MCF 10A (cell line): ENCODE measurements around the gene EXT2. TPM values are rescaled to one million over a fixed set of nuclear protein-coding genes. Genes with fewer than 3 reads are reported as not detected.

ENCODE experiments used
- BruUV-seq: library from RNA; stranded (reverse); fragments of 400-500 nt; replicated peaks from 2 replicates; lab custom pipeline; 2021; lab: Mats Ljungman, UMichigan
- CTCF ChIA-PET: fragments of 300-600 bp; sonication (Branson Sonifier 250); formaldehyde crosslinking; extraction: SDS; loops from one replicate; lab custom pipeline; 2021; ENCODE audit warnings: antibody characterized with exemption, inconsistent platforms; lab: Yijun Ruan, JAX
- POLR2A ChIA-PET: fragments of 300-600, 350-650 bp; sonication (Branson Sonifier 250); formaldehyde crosslinking; extraction: SDS; loops from one replicate; lab custom pipeline; 2020; ENCODE audit warnings: antibody characterized with exemption, inconsistent platforms; lab: Yijun Ruan, JAX
- DNase-seq: peaks from one replicate; pipeline ENCODE4 v3.0.0-alpha.2; 2018; ENCODE audit not compliant: unreplicated experiment
- H3K27ac Mint-ChIP-seq: one replicate; pipeline ENCODE4 v1.8.0; 2022; ENCODE audit warnings: mild to moderate bottlenecking, low read depth, mixed read lengths; ENCODE audit not compliant: unreplicated experiment
- H3K27me3 Mint-ChIP-seq: one replicate; pipeline ENCODE4 v1.8.0; 2022; ENCODE audit warnings: mixed read lengths; ENCODE audit not compliant: insufficient read depth, unreplicated experiment
- H3K36me3 Mint-ChIP-seq: one replicate; pipeline ENCODE4 v1.8.0; 2022; ENCODE audit warnings: mild to moderate bottlenecking, moderate library complexity, mixed read lengths; ENCODE audit not compliant: insufficient read depth, unreplicated experiment
- H3K4me1 Mint-ChIP-seq: one replicate; pipeline ENCODE4 v1.8.0; 2022; ENCODE audit warnings: mixed read lengths; ENCODE audit not compliant: insufficient read depth, unreplicated experiment
- H3K4me3 Mint-ChIP-seq: one replicate; pipeline ENCODE4 v1.8.0; 2022; ENCODE audit warnings: mild to moderate bottlenecking, moderate library complexity, mixed read lengths; ENCODE audit not compliant: unreplicated experiment
- H3K9me3 Mint-ChIP-seq: one replicate; pipeline ENCODE4 v1.8.0; 2022; ENCODE audit warnings: mixed read lengths; ENCODE audit not compliant: unreplicated experiment
- intact Hi-C: fragments of 100-400 bp; cut with micrococcal nuclease; formaldehyde crosslinking; loops from 2 replicates; pipeline ENCODE4 v1.14.1; 2022
- total RNA-seq: library from RNA; stranded (reverse); gene quantifications from 2 replicates; pipeline ENCODE4 v1.2.3, GENCODE V29; 2022
- TF ChIP-seq, protein P1 (sequence below): fragments of 200-600 bp; IDR thresholded peaks from one replicate; pipeline ENCODE4 v1.8.0; 2022; ENCODE audit warnings: antibody characterized with exemption, mild to moderate bottlenecking; ENCODE audit not compliant: unreplicated experiment

Gene EXT2
- total RNA-seq, 1 experiment from 2014 or later: 73.1 TPM

DNA sequence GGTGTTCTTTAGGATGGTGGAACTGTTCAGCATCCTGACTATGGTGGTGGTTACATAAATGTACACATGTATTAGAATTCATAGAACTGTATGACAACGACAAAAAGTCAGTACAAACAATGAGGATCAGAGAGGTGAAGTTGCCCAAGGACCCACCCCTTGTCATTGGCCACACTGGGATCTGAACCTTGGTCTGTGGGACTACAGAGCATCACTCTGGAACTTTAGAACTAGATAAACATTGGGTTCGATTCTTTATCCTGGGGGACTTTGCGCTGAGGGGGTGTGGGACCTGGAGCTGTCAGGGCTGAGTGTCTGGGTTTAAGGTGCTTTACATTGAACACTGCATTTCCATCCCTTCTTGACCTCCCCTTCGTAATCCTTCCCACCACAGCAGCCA, 12.8 kb upstream of the EXT2 start:
- no peak for DNase-seq
- TF ChIP-seq, protein P1, sequence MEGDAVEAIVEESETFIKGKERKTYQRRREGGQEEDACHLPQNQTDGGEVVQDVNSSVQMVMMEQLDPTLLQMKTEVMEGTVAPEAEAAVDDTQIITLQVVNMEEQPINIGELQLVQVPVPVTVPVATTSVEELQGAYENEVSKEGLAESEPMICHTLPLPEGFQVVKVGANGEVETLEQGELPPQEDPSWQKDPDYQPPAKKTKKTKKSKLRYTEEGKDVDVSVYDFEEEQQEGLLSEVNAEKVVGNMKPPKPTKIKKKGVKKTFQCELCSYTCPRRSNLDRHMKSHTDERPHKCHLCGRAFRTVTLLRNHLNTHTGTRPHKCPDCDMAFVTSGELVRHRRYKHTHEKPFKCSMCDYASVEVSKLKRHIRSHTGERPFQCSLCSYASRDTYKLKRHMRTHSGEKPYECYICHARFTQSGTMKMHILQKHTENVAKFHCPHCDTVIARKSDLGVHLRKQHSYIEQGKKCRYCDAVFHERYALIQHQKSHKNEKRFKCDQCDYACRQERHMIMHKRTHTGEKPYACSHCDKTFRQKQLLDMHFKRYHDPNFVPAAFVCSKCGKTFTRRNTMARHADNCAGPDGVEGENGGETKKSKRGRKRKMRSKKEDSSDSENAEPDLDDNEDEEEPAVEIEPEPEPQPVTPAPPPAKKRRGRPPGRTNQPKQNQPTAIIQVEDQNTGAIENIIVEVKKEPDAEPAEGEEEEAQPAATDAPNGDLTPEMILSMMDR: no peak
- Mint-ChIP-seq H3K27ac (no peak overlapping the region), H3K27me3 (no peaks in the 10 kb centered on the region), H3K36me3 (no peaks in the 10 kb centered on the region), H3K4me1 (no peaks in the 10 kb centered on the region), H3K9me3 (peaks cover 8% of the 10 kb centered on the region), H3K4me3 (no peak overlapping the region)
- BruUV-seq: no TSS peak
- intact Hi-C loops: no loop called here
- POLR2A ChIA-PET: no interaction called here
- CTCF ChIA-PET: interaction anchor here (0.7 to 2.2 kb wide), 3 partner anchors 11 to 200 kb away, joined by 3 to 13 read pairs (median 4); partner anchors contain the start of gene EXT2

DNA sequence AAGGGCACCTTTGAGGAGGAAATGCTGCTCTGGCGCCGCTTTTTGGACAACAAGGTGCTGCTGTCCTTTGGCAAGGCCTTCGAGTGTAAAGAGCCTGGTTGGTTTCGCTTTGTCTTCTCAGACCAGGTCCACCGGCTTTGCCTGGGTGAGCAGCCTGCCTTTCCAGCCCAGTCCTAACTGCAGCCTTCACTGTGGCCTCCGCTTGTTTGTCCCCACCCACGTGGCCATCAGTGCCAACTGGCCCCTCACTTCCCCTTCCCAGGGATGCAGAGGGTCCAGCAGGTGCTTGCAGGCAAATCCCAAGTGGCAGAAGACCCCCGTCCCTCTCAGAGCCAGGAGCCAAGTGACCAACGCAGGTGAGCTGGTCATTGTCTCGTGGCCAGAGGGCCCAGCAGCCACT, 12.0 kb upstream of the EXT2 start:
- no peaks in the 10 kb centered on the region for H3K36me3 Mint-ChIP-seq
- intact Hi-C loops: no loop called here

DNA sequence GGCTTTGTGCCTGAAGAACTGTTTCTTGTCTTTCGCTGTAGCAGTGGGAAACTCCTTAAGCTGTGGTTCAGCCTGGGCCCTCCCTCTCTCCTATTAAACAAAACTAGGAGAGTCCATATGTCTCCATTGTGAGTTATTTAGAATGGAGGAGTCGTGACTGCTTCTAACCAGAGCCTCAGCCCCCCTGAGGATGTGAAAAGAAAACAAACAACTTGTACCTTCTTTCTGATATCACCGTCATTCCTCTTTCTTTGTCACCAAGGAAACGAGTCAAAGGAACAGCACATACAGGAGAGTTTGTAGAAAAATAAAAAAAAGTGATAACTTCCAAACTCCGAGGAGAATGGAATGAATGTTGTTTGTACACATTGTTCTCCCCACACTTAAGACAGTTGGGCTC, 11.6 kb upstream of the EXT2 start:
- Mint-ChIP-seq H3K4me1 (peaks cover 5% of the 10 kb centered on the region), H3K36me3 (no peaks in the 10 kb centered on the region), H3K27ac (no peak overlapping the region), H3K4me3 (no peak overlapping the region), H3K9me3 (peaks cover 8% of the 10 kb centered on the region), H3K27me3 (peaks cover 1% of the 10 kb centered on the region)
- TF ChIP-seq, protein P1: no peak
- intact Hi-C loops: no loop called here
- no peak for DNase-seq
- ChIA-PET POLR2A (no interaction called here), CTCF (interaction anchor here (2.2 kb wide), 1 partner anchor 10 kb away, joined by 13 read pairs; no protein-coding TSS in a partner anchor)
- no TSS peak for BruUV-seq

More for the DNA sequence above, 12.0 kb upstream of the EXT2 start:
- peaks cover under 1% of the 10 kb centered on the region for H3K4me1 Mint-ChIP-seq
- TF ChIP-seq, protein P1: no peak
- no TSS peak for BruUV-seq
- ChIA-PET POLR2A (no interaction called here), CTCF (interaction anchor here (0.6 to 2.2 kb wide), 4 partner anchors 10 to 47 kb away, joined by 3 to 13 read pairs (median 4); partner anchors contain the start of gene EXT2)
- no peak overlapping the region for H3K27ac Mint-ChIP-seq
- peaks cover 8% of the 10 kb centered on the region for H3K9me3 Mint-ChIP-seq
- H3K4me3 Mint-ChIP-seq: no peak overlapping the region
- H3K27me3 Mint-ChIP-seq: no peaks in the 10 kb centered on the region
- DNase-seq: no peak

DNA sequence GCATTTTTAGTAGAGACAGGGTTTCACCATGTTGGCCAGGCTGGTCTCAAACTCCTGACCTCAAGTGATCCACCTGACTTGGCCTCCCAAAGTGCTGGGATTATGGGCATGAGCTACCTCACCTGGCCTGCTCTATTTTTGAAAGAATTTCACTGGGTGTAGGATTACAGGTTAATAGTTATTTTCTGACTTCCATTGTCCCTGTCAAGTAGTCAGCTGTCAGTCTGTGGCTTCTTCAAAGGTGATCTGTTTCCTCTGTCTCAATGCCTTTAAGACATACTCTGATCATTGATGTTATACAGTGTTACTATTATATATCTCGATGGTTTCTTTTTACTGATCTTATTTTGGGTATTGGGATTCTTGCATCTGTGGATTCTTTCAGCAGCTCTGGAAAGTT, 10.1 kb upstream of the EXT2 start:
- CTCF ChIA-PET: interaction anchor here (0.7 to 1.2 kb wide), 4 partner anchors 9 to 438 kb away, joined by 3 read pairs; partner anchors contain the start of gene EXT2

More for the DNA sequence above, 10.1 kb upstream of the EXT2 start:
- BruUV-seq: no TSS peak
- H3K27me3 Mint-ChIP-seq: peaks cover 7% of the 10 kb centered on the region
- H3K36me3 Mint-ChIP-seq: no peaks in the 10 kb centered on the region
- peaks cover 9% of the 10 kb centered on the region for H3K4me1 Mint-ChIP-seq
- no peak for DNase-seq
- no peak overlapping the region for H3K4me3 Mint-ChIP-seq
- intact Hi-C loops: no loop called here
- TF ChIP-seq, protein P1: no peak
- H3K9me3 Mint-ChIP-seq: peaks cover 8% of the 10 kb centered on the region
- no peak overlapping the region for H3K27ac Mint-ChIP-seq
- POLR2A ChIA-PET: no interaction called here
